DOHH2 (cell line): ENCODE data around the gene ANXA7.

Experiments
- EZH2phosphoT487 ChIP-seq: fragments of 200-600 bp; sonication (generic); IDR thresholded peaks from 2 replicates; pipeline ENCODE4 v1.6.1; 2017; ENCODE audit warnings: borderline replicate concordance, mild to moderate bottlenecking, antibody characterized with exemption, low read length, moderate library complexity, mixed read lengths
- TF ChIP-seq, protein P1 (sequence below): fragments of 200-600 bp; sonication (generic); IDR thresholded peaks from one replicate; pipeline ENCODE4 v1.5.1; 2014; ENCODE audit warnings: antibody characterized with exemption, mild to moderate bottlenecking, low read depth, low read length; ENCODE audit not compliant: poor library complexity, severe bottlenecking

DNA sequence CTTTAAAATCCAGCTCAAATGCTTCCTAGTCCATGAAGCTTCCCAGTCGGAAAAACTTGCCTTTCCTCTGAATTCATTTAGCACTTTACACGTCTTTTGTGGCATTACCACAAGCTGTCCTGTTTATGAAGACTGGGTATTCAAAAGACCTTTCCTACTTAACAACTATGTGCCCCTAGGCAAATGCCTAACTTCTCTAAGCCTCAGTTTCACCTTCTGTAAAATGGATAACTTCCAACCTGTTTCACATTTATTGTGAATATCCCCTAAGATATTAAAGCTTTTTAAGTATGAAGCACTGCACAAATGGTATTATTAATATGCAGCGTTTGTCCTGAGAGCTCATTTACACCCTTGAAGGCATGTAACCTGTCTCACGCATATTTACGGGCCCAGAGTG is 56.0 kb downstream of the ANXA7 start:
- TF ChIP-seq, protein P1, sequence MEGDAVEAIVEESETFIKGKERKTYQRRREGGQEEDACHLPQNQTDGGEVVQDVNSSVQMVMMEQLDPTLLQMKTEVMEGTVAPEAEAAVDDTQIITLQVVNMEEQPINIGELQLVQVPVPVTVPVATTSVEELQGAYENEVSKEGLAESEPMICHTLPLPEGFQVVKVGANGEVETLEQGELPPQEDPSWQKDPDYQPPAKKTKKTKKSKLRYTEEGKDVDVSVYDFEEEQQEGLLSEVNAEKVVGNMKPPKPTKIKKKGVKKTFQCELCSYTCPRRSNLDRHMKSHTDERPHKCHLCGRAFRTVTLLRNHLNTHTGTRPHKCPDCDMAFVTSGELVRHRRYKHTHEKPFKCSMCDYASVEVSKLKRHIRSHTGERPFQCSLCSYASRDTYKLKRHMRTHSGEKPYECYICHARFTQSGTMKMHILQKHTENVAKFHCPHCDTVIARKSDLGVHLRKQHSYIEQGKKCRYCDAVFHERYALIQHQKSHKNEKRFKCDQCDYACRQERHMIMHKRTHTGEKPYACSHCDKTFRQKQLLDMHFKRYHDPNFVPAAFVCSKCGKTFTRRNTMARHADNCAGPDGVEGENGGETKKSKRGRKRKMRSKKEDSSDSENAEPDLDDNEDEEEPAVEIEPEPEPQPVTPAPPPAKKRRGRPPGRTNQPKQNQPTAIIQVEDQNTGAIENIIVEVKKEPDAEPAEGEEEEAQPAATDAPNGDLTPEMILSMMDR, result no peak
- TF ChIP-seq EZH2phosphoT487, result no peak
